NCI-H524 (cell line): ENCODE data around the gene ADORA3.

Source experiments
- DNase-seq, 2 experiments: peaks; one replicate each; lab custom pipeline; 2025; lab: John Stamatoyannopoulos, UW

Gene ADORA3

DNA sequence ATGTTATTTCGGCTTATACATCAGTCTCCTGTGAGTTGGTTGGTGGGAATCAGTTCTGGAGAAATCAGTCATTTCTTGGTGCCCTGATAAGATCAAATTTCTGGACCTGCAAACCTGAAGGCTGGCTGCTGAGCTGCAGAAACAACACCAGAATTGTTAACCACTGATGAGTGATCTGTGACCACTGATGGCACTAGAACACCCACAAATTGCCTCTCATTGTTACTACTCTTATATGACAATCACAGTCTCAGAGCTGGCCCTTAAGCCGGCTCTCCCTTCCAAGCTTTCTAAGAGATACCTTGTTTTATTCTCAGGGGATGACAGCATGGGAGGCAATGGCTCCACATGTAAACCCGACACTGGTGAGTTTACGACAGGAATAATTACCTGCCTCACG lies 27.7 kb downstream of the ADORA3 start:
- DNase-seq = no peak

DNA sequence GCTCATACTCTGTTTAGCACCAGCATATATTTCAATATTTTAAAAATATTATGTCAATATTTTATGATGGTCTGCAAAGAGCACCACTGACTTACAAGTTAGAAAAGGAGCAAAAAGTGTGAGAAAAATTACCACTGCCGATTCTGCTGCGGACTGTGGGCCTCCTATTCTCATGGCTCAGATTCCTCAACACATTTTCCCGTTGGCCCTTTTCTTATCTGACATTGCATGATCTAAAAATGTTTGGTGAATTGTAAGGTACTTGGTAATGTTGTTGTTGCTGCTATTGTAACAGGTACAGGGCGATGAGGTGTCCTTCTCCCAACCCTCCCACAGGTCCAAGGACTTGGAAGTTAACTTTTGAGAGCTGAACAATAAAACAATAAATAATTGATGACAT lies 28.9 kb downstream of the ADORA3 start:
- no peak for DNase-seq

DNA sequence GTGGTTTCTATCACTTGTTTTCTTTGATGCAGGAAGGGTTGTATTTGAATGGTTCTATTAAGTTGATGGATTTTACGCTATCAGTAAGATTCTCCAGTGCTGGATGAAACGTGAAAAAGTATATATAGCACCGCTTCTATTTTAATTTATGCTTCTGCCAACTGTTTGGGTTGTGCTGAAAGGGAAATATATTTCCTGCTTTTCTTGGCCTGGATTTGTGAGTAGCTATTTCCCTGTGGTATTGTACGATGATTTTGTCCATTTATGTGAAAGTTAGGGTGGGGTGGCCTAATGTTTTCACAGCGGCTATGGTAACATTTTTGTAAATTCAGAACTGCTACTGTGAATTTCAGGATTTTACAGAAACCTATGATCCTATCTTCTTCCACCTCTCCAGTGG lies 29.3 kb downstream of the ADORA3 start:
- DNase-seq = no peak

DNA sequence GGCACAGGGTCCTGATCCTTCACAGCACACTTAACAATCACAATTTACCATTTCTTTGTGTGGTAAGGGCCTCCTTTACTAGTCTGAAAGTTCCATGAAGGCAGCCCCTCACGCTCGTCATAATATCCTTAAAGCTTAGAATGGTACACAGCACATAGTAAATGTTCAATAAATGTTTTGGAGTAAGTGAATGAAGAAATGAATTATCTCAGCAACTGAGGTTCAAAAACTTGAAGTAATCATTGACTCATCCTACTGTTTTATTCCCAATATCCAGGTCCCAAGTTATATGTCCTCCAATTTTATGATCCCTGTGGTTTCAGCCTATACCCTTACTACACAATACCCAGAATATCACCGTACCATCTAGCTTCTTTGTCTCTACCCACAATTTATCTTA lies 31.9 kb downstream of the ADORA3 start:
- no peak for DNase-seq

DNA sequence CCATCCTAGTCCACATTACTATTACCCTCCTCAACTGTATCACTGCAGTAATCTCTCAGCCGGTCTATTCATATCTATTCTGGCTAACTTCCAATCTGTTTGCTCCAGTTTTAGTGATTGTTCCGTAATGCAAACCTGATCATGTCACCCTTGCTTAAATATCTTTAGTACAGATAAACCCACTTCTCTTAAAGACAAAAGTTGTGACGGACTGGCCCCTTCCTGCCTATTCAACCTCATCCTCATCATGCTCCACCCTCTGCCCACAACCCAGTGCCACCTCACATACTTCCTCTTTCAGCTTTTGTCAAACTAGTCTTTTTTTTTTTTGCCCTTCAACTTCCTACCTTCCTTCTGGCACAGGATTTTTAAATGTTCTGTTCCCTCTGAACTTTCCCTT lies 32.4 kb downstream of the ADORA3 start:
- no peak for DNase-seq

DNA sequence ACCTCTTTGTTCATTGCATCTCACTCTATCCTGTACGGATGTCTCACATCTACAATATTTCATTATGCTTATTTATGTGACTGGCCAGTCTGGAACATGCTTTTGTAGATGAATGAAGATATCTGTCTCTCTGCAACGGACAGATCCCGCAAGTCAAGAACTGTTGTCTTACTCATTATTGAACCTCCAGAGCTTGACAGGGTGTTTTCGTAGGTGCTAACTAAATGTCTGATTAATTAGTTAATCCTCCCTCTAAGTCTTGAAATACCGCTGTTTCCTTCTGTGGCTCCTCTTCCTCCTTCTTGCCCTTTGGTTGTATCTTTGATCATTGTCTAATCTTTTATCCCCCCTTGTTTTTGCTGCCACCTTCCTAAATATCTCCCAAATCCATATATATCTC lies 32.8 kb downstream of the ADORA3 start:
- DNase-seq = no peak

DNA sequence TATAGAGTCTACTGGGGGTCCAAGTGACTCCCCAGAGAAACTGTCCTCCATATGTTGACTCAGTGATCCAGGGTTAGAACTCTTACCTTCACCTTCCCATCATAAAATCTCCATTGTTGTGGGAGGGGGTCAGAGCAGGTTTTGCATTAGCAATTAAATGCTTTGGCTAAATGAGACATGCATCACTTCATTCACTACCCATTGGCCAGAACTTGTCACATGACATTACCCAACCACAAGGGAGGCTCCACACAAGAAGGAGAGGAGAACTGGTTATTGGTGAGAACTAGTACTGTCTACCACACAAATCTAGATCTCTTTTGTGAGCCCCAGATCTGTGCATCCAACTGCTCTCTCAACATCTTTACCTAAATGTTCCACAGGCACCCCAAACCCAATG lies 33.9 kb downstream of the ADORA3 start:
- DNase-seq = no peak

DNA sequence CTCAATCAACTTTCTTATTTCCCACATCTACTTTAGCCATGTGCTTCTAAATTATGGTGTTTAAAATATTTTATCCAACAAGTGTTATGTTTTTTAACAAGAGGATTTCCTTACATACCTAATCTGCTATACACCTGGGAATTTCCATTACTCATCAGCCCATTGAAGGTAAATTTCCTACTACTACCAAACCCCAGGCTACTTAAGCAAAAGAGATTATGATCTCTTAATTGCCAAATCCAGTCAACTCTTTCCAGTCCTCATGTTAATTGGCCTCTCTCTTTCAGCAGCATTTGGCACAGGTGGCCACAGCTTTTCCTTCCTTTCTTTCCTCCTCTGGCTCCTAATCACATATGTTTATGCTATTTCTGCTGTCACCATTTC lies 34.7 kb downstream of the ADORA3 start:
- DNase-seq = peak; percentile 27 to 63

DNA sequence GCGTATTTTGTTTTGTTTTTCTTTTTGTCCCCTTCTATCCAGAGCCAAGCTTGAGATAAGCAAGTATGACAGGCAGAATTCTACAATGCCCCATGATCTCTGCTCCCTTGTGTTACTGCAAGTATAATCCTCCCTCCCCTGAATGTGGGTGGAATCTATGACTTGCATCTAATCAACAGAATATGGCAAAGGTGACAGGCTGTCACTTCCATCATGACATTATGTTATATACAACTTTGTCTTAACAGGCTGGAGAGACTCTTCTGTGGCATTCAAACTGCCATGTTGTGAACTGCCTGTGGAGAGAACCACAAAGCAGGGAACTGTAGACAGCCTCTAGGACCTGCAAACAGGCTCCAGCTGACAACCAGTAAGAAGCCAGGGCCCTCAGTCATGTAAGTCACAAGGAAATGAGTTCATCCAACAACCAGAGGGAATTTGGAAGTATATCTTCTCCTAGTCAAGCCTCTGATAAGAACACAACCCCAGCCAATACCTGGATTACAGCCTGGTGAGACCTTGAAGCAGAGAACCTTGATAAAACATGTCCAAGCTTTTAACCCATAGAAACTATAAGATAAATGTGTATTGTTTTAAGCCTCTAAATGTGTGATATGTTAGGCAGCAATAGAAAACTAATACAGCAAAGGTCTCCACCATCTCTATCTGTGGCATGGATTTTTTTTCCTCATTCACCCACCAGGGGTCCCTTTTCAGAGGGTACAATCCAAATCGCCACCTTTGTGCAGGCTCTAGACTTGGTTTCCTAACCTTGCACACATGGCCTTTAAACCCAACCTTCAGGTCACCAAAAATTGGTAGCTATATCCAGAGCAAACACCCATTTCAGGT lies 35.3 kb downstream of the ADORA3 start:
- DNase-seq = no peak

DNA sequence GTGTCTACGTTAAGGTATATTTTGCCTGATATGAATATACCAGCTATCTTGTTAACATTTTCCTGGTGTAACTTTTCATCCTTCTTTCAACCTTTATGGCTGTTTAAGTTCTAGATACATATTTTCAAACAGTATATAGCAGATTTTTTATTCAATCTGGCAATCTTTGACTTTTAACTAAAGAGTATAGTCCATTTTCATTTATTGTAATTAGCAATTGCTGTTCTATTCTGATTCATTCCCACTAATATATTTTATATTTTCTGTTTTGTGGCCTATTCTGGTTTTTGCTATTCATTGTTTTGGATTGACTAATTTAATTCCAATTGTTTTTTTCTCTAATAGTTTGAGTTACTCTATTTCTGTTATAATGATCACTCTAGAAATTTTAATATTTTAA lies 37.0 kb downstream of the ADORA3 start:
- DNase-seq = no peak

DNA sequence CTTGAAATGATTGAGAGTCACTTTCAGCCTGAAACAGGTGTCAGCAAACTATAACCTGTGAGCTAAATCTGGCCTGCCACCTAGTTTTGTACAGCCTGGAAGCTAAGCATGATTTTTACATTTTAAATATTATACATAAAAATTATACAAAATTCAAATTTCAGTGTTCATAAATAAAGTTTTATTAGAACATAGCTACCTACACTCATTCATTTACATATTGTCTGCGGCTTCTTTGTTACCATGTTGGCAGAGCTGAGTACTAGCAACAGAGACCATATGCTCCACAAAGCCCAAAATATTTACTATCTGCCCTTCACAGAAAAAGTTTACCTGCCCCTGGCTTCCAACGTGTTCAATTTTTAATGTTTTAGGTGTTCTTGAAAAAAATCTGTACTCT lies 37.7 kb downstream of the ADORA3 start:
- no peak for DNase-seq

DNA sequence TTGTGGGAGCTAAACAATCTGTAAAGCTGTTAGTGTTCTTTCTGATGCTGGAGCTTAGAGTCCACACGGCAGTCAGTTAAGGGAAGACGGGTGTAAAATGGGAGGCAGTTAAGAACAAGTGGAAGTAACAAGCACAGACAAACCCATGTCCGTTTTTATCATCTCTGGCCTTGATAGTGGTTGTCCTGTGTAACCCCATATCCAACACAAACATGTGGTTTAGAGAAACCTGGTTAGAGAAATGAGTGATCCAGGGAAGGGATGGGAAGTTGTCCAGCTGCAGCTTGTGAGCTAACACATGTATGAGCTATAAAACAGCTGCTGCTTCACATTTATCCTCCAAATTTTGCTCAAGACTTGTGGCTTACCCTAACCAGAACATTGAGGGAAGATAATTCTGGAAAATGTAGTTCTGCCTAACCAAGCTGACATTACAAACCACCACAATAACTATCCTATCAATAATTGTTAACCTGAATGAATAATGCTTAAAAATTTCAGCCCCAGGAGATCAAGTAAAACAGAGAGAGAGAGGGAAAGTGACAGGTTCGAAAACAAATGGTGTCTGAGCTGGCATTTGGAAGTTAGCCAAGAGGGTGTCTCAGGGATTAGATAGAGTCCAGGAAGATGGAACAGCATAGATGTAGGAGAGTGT lies 40.3 kb downstream of the ADORA3 start:
- peak in 1 of 2 experiments; percentile 37 for DNase-seq

DNA sequence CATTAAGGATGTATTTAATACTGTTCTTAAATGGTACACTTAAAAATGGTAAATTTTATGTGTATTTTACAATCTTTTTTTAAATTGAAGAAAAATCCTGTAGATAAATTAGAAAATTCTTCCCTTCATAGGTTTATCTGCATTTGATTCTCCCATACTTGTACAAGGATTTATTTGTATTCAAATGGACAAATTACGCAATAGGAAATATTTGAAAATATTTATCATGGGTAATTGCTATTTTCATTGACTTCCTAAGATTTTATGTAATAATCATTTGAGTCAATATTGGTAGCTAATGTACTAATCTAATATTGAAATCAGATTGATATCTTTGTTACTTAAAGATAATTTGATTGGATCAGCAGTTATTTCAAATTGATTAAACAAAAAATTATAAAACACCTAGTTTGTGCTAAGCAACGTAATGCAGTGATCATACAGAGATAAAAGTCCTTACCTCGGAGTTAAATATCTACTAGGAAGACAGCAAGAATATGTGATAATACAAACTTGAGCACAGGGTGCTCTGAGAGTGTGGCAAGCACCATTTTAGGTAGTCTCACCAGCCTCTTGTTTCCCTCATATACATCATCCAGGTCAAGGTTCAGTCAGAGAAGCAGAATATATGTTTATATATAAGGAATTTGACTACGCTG lies 40.9 kb downstream of the ADORA3 start:
- DNase-seq = no peak

DNA sequence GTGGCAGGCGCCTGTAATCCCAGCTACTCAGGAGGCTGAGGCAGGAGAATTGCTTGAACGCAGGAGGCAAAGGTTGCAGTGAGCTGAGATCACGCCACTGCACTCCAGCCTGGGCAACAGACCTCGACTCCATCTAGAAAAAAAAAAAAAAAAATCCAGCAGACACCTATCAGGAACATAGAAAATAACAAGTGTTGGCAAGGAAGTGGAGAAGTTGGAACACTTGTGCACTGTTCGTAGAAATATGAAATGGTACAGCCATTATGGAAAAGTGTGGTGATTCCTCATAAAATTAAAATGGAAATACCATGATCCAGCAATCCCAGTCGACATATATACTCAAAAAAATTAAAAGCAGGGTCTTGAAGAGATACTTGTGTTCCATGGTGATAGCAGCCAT lies 41.7 kb downstream of the ADORA3 start:
- DNase-seq = no peak

DNA sequence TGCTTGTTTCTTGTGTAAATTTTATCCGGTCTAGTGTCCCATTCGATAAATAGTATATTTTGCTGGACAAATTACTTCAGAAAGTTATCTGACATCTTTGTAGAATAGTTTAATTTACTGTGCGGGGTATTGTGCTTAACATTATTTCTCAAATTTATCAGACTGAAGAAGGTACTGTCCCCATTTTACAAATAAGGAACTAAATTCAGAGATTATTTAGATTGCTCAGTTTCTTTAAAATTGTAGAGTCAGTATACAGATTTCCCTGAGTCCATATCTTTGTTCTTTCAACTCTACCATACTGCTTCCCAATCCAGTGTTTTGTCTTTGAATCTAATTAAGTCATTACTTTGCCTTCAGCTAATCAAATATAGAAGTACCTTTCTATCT lies 47.8 kb downstream of the ADORA3 start:
- DNase-seq = no peak

DNA sequence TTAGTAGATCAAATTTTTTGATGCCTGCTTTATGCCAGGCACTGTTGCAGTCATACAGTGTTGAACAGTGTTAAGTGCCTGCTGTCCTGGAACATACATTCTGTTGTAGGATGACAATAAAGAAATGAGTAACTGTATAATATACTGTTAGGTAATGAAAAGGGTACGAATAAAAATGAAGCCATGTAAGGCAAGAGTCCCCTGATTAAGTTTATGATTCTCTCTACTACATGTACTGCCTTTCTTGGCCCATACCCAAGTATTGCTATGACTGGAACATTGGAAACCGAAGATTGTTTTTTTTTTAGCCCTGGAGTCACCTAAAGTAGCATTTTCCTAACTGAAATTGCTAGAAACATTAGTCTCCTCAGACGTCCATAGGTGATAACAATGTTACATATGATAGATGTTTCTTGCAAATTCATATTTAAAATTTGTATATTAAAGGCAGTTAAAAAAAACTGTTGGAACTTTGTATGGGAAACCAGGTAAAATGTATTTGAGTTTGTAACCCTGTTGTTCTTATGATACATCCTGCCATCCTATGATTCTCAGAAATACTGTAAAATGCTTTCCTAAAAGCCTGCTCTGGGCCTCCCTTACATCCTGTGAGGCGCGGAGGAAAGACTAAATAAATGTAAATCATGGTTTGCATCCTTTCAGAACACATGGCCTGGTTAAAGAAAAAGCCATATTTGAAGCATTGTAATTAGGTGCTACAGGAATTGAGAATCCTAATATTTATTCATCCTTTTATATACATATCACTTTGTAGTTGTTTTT lies 48.4 kb downstream of the ADORA3 start:
- DNase-seq = no peak

DNA sequence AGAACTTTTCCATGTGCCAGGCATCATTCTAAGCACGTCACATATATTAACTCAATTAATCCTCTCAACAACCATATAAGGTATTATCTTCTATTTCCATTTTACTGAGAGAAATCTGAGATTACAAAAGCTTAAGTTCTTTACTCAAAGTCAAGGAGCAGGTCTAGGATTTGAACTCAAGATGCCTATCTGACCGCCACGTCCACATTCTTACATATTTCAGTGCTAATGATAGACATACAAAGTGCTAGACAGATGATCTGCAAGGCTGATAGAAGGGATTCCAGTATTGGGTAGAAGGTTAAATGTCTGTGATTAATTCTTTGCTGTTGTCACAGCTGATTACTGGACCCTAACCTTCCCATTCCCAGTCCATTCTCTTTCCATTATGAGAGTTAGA lies 49.7 kb downstream of the ADORA3 start:
- no peak for DNase-seq

DNA sequence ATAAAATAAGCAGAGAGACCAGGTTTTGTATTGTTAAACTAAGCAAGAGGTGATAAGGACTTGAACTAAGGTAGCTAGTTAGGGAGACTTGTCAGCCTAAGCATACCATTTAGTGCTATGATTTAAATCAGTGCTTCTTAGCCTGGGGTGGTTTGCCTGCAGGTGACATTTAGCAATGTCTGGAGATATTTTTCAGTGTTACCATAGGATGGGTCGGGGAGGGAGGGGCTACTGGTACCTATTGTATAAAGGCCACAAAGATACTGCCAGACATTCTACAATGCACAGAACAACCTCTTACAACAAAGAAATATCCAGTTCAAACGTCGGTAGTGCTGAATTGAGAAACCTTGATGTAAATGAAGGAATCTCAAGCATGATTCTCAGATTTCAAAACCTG lies 50.9 kb downstream of the ADORA3 start:
- DNase-seq = no peak

DNA sequence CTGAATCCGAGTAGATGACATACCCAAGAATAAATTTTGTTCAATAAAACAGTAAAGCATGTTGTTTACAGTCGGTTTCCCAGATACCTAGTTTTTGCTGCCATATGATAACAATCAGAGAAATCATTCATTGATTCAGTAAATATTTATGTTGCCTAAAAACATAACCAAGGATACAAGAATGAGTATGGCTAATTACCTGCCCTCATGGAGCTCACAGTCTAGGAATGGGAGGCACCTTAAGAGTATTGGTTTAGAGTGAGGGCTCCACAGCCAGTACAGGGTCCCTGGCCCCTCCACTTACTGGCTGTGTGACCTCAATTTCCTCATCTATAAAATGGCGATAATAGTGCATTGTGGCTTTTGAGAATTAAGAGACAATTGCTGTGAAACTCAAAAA lies 53.2 kb downstream of the ADORA3 start:
- no peak for DNase-seq

DNA sequence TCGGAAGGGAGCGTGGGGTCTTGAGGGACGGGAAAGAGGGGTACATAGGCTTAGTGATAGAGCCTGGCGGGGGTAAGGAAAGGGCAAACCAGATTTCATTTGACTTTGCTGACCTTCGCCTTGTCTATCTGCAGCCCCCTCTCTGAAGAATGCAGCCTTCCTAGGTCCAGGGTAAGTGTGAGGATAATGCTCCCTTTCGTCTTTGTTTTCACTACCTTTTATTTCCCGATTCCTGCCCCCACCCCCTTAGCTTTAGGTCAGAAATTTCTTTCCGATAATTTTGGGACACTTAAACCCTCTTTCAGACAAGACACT lies 53.8 kb downstream of the ADORA3 start:
- no peak for DNase-seq
